Measurements from ENCODE around the gene PPL.
"Not testable (repeated sequence)": the region's sequence is repeated elsewhere in the genome, so short reads cannot be mapped to it uniquely, and the experiment has no call there.

Gene PPL

GRCh38 chr16:4957720-4958509 is 21.0 kb upstream of the PPL start, which contains the start of gene SEC14L5:
Gene SEC14L5 (plus strand): TSS chr16:4958330. CDS start chr16:4959324, 994 bp downstream.
- DNase-seq = peak; percentile 58

GRCh38 chr16:4957420-4957719 is 20.4 kb upstream of the PPL start:
- DNase-seq = no peak

- DNase-seq = no peak
Observed at GRCh38 chr16:4954714-4955113, 17.8 kb upstream of the PPL start.

- not testable (repeated sequence) for DNase-seq
Observed at GRCh38 chr16:4951583-4951982, 14.6 kb upstream of the PPL start.

- DNase-seq = no peak
Observed at GRCh38 chr16:4949986-4950385, 13.0 kb upstream of the PPL start.

GRCh38 chr16:4948903-4949766 is 12.2 kb upstream of the PPL start:
- no peak for DNase-seq

- peak; percentile 58 for DNase-seq
Observed at GRCh38 chr16:4947722-4948503, 11.0 kb upstream of the PPL start.

- DNase-seq = no peak
Observed at GRCh38 chr16:4946917-4947316, 10.0 kb upstream of the PPL start.

GRCh38 chr16:4945560-4946502 is 8.9 kb upstream of the PPL start:
- no peak for DNase-seq

GRCh38 chr16:4944333-4945281 is 7.7 kb upstream of the PPL start:
- peak; percentile 65 for DNase-seq

GRCh38 chr16:4942481-4942880 is 5.5 kb upstream of the PPL start:
- no peak for DNase-seq

- no peak for DNase-seq
Observed at GRCh38 chr16:4940719-4941118, 3.8 kb upstream of the PPL start.

GRCh38 chr16:4938683-4939030 is 1.7 kb upstream of the PPL start:
- DNase-seq = no peak

GRCh38 chr16:4937782-4938682 is 1.1 kb upstream of the PPL start:
- no peak for DNase-seq

GRCh38 chr16:4936181-4936990 is 562 bp downstream of the PPL start:
- no peak for DNase-seq

- no peak for DNase-seq
Observed at GRCh38 chr16:4935241-4935855, 1.6 kb downstream of the PPL start.

GRCh38 chr16:4934591-4934990 is 2.4 kb downstream of the PPL start:
- no peak for DNase-seq

GRCh38 chr16:4933871-4934395 is 3.0 kb downstream of the PPL start:
- DNase-seq = no peak

Data from NCI-H2081 treated with DMSO at 0.1 percent for 48 hours (cell line).